GM23248 (cell line): ENCODE measurements around the gene MIAT. TPM values are rescaled to one million over a fixed set of nuclear protein-coding genes. Genes with fewer than 3 reads are reported as not detected.

Experiments used
- DNase-seq: peaks from one replicate; pipeline ENCODE4 v3.0.0-alpha.2; 2015
- H2AFZ ChIP-seq: fragments of 200-600 bp; sonication (generic); 2 replicates; pipeline ENCODE4 v1.6.1; 2016; ENCODE audit warnings: antibody characterized with exemption
- H3F3A ChIP-seq: fragments of 200-600 bp; sonication (generic); 2 replicates; pipeline ENCODE4 v1.6.1; 2016; ENCODE audit warnings: mild to moderate bottlenecking, antibody characterized with exemption, mixed run types; ENCODE audit not compliant: insufficient read depth
- H3K27ac ChIP-seq: fragments of 200-600 bp; sonication (generic); 2 replicates; pipeline ENCODE4 v1.5.1; 2016; ENCODE audit warnings: mild to moderate bottlenecking
- H3K27me3 ChIP-seq: fragments of 200-600 bp; sonication (generic); replicated peaks from 2 replicates; pipeline ENCODE4 v1.6.1; 2016; ENCODE audit warnings: mild to moderate bottlenecking; ENCODE audit not compliant: insufficient read depth
- H3K36me3 ChIP-seq: fragments of 200-600 bp; sonication (generic); 2 replicates; pipeline ENCODE4 v1.6.1; 2016; ENCODE audit warnings: low read depth, mild to moderate bottlenecking
- H3K4me1 ChIP-seq: fragments of 200-600 bp; sonication (generic); 2 replicates; pipeline ENCODE4 v1.6.1; 2016; ENCODE audit warnings: mild to moderate bottlenecking; ENCODE audit not compliant: insufficient read depth
- H3K4me2 ChIP-seq: fragments of 200-600 bp; sonication (generic); one replicate; pipeline ENCODE4 v1.6.1; 2016; ENCODE audit warnings: mild to moderate bottlenecking; ENCODE audit not compliant: unreplicated experiment
- H3K4me3 ChIP-seq: fragments of 200-600 bp; sonication (generic); 2 replicates; pipeline ENCODE4 v1.5.1; 2016; ENCODE audit warnings: mild to moderate bottlenecking
- H3K79me2 ChIP-seq: fragments of 200-600 bp; sonication (generic); 2 replicates; pipeline ENCODE4 v1.6.1; 2016; ENCODE audit warnings: mild to moderate bottlenecking; ENCODE audit not compliant: insufficient read depth
- H3K9ac ChIP-seq: fragments of 200-600 bp; sonication (generic); 2 replicates; pipeline ENCODE4 v1.6.1; 2016; ENCODE audit warnings: mild to moderate bottlenecking
- H3K9me2 ChIP-seq: fragments of 200-600 bp; sonication (generic); 2 replicates; pipeline ENCODE4 v1.6.1; 2016; ENCODE audit warnings: mixed run types, mild to moderate bottlenecking, moderate library complexity; ENCODE audit not compliant: insufficient read depth
- H3K9me3 ChIP-seq: fragments of 200-600 bp; sonication (generic); one replicate; pipeline ENCODE4 v1.6.1; 2017; ENCODE audit warnings: low read depth
- H4K20me1 ChIP-seq: fragments of 200-600 bp; sonication (generic); 2 replicates; pipeline ENCODE4 v1.6.0; 2016; ENCODE audit not compliant: insufficient read depth
- EZH2 ChIP-seq: fragments of 200-600 bp; sonication (generic); IDR thresholded peaks from 2 replicates; pipeline ENCODE4 v1.6.1; 2018; ENCODE audit warnings: antibody characterized with exemption, mild to moderate bottlenecking; ENCODE audit not compliant: insufficient read depth, poor library complexity, severe bottlenecking
- EZH2phosphoT487 ChIP-seq: fragments of 200-600 bp; sonication (generic); IDR thresholded peaks from 2 replicates; pipeline ENCODE4 v1.6.1; 2018; ENCODE audit warnings: antibody characterized with exemption, moderate library complexity, mild to moderate bottlenecking, low read depth; ENCODE audit not compliant: insufficient read depth
- WGBS, 2 experiments: methylation state at CpG; one replicate each; pipeline ENCODE4 v1.1.6; 2015 to 2017; ENCODE audit warnings: low lambda C conversion rate in 2 of 2, low coverage in 1 of 2; ENCODE audit errors: missing lambda C conversion rate in 2 of 2; 5-methylcytosine and 5-hydroxymethylcytosine counted together
- in situ Hi-C: fragments of 300-500 bp; cut with MboI; formaldehyde crosslinking; loops from 2 replicates; pipeline ENCODE4 v1.15.0; 2020
- polyA plus RNA-seq: library from polyadenylated mRNA; unstranded; fragments of >200 nt; fragmentation: Nextera tagmentation; extraction: Ambion mirVana; gene quantifications from 2 replicates; pipeline ENCODE4 v1.2.1, GENCODE V29; 2016
- total RNA-seq: library from RNA; depleted of rRNA; stranded (reverse); fragments of >200 nt; shearing (Covaris generic); gene quantifications from 2 replicates; pipeline ENCODE4 v1.2.3, GENCODE V29; 2014

MIAT gene
- total and polyA plus RNA-seq, 2 experiments from 2014 or later, result 0.23 to 0.43 TPM

DNA sequence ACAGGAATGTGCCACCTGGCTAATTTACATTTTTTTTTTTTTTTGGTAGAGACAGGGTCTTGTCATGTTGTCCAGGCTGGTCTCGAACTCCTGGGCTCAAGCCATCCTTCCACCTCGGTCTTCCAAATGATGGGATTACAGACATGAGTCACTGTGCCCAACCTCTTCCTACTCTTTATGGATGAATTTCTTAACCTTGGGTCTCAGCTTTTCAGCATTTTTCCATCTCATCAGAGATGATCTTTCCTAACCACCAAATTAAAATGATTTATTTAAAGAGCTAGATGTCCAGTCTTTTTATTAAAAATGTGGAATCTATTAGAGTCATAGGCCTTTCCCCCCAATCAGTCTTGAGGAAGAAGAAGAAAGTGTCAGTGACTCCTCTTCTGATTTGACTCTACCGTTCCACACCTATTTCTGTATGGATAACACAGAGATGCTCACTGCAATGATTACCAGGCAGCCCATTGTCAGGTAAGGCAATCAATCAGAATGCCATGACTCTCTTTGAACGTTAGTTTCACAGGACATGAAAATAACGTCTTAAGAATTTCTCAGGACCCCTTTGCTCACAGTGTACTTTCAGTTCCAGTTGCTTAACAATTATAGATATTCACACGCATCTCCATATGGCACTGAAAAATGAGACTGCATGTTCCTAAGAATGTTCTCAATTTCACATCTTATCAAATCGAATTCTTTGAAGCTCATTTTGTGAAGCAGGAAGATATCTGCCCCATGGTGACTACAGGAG is 51.0 kb downstream of the MIAT start:
- Histone ChIP-seq H3K4me3 (no peak overlapping the region), H4K20me1 (no peaks in the 10 kb centered on the region), H3K9me2 (no peaks in the 10 kb centered on the region), H3K9me3 (no peaks in the 10 kb centered on the region), H3K36me3 (no peaks in the 10 kb centered on the region), H3K9ac (0 out of 2 replicates have a peak overlapping the region, but pooled peaks have one; percentile 77), H3K79me2 (peaks cover 24% of the 10 kb centered on the region; the same call in 1 of the 2 replicates), H3F3A (peaks cover 51% of the 10 kb centered on the region), H2AFZ (no peak overlapping the region), H3K27ac (peak overlapping the region; percentile 99), H3K27me3 (no peaks in the 10 kb centered on the region), H3K4me2 (peak overlapping the region; percentile 5), H3K4me1 (peaks cover 58% of the 10 kb centered on the region)
- in situ Hi-C loops, result no loop called here
- DNase-seq, result no peak
- 69 to 75% methylated on average over 7 of the region's 7 CpGs for WGBS, 2 experiments
- TF ChIP-seq EZH2phosphoT487 (no peak), EZH2 (no peak)

DNA sequence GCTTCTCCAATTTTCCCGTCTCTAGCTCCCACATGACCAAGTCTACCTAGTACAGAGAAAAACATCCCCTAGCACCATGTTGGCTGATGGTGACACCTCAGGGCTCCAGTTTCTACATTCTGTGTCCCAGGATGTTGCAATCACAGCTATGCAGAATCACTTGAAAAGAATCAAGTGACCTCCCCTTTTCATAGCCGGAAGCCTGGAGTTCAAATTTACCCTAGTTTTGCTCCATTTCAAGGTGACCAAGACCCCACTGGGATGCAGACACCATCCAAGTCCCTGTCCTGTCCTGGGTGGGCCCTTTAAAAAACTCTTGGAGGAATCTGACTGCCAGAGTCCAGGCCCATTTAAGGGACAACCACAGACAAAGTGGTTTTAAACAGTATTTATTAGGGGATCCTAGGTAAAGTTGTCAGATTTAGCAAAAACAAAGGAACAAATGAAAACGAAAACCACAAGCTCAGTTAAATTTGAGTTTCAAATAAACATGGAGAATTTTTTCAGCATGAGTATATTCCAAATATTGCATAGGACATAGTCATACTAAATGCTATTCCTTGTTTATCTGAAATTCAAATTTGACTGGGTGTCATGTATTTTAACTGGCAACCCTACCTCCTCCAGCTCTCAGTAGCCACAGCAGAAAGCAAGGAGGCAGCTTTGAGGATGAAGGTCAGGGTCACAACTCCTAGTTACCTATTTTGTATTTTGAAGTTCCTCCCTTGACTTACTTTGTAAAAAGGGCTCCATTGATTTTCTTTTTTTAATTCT is 52.4 kb downstream of the MIAT start:
- Histone ChIP-seq H3K36me3 (no peaks in the 10 kb centered on the region), H3K79me2 (peaks cover 24% of the 10 kb centered on the region; the same call in 1 of the 2 replicates), H2AFZ (peak overlapping the region; percentile 51), H3K9me3 (no peaks in the 10 kb centered on the region), H3K4me2 (peak overlapping the region; percentile 82), H3F3A (peaks cover 55% of the 10 kb centered on the region), H4K20me1 (no peaks in the 10 kb centered on the region), H3K4me3 (peak overlapping the region; percentile 51), H3K9ac (peak overlapping the region; percentile 77), H3K4me1 (peaks cover 63% of the 10 kb centered on the region), H3K27ac (peak overlapping the region; percentile 99), H3K27me3 (no peaks in the 10 kb centered on the region), H3K9me2 (no peaks in the 10 kb centered on the region)
- TF ChIP-seq EZH2, result no peak
- in situ Hi-C loops, result no loop called here
- 11 to 23% methylated on average over 3 of the region's 3 CpGs for WGBS, 2 experiments
- peak; percentile 87 for DNase-seq

DNA sequence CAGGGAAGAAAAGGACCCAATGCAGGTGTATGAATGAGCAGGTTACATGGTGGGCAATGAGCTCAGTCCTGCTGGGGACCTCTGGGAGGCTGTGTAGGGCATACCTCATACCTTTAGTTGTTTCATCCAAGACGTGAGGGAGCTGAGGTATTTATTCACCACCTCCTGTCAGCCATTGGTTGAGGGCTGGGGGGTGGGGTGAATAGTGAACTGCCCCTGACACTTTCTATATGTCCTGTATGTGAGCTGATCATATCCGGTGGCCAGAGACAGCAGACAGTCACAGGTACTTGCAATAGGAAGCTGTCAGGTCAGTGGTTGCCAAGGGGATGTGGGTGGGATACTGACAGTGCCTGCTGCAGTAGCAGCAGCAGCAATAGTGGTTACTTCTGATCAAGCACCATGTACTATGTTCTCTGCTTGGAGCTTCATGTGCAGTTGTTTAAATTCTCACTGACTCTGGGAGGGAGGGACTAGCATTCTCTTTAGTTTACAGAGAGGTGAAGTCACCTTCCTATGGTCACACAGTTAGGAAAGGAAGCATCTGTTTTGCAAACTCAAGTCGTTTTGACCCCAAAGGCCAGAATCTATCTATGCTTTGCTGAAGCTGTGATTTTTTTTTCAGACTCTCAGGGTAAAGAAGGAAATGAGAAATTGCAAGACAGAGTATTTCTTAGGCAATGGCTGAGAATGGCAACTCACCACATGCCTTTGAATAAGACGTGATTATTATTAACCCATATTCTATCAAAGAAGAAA is 54.0 kb downstream of the MIAT start:
- Histone ChIP-seq H3K4me1 (peaks cover 71% of the 10 kb centered on the region), H3K36me3 (no peaks in the 10 kb centered on the region), H3K4me2 (peak overlapping the region; percentile 18), H3K9me2 (no peaks in the 10 kb centered on the region), H3K9ac (peak overlapping the region; percentile 77; the same call in 1 of the 2 replicates), H3K27me3 (no peaks in the 10 kb centered on the region), H3K9me3 (no peaks in the 10 kb centered on the region), H2AFZ (no peak overlapping the region; the same call in 1 of the 2 replicates), H4K20me1 (no peaks in the 10 kb centered on the region), H3K27ac (peak overlapping the region; percentile 99), H3F3A (peaks cover 65% of the 10 kb centered on the region), H3K4me3 (no peak overlapping the region), H3K79me2 (peaks cover 25% of the 10 kb centered on the region)
- in situ Hi-C loops, result no loop called here
- DNase-seq, result peak; percentile 52
- WGBS, 2 experiments, result 48 to 59% methylated on average over 4 of the region's 4 CpGs
- no peak for TF ChIP-seq EZH2phosphoT487
- no peak for TF ChIP-seq EZH2

DNA sequence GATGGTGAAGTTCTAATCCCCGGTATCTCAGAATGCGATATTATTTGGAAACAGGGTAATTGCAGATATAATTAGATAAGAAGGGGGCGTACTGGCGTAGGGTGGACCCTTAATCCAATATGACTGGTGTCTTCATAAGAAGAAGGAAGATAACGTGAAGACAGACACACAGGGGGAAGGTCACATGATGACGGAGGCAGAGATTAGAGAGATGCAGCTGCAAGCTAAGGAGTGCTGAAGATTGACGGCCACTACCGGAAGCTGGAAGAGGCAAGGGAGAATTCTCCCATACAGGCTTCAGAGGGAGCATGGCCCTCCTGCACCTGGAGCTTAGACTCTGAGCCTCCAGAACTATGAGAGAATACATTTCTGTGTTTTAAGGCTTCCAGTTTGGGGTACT is 54.8 kb downstream of the MIAT start:
- peak overlapping the region; percentile 99 for H3K27ac ChIP-seq
- no peaks in the 10 kb centered on the region for H4K20me1 ChIP-seq
- no peaks in the 10 kb centered on the region for H3K36me3 ChIP-seq
- no peaks in the 10 kb centered on the region for H3K9me2 ChIP-seq
- DNase-seq, result no peak
- no peak overlapping the region for H3K9ac ChIP-seq
- peak overlapping the region; percentile 18 for H3K4me2 ChIP-seq
- WGBS, 2 experiments, result 84 to 85% methylated on average over 8 of the region's 8 CpGs
- H3K27me3 ChIP-seq, result no peaks in the 10 kb centered on the region
- H3K9me3 ChIP-seq, result no peaks in the 10 kb centered on the region
- TF ChIP-seq EZH2 (no peak), EZH2phosphoT487 (no peak)
- H3K4me3 ChIP-seq, result no peak overlapping the region
- in situ Hi-C loops, result no loop called here
- H3K79me2 ChIP-seq, result peaks cover 20% of the 10 kb centered on the region
- peaks cover 65% of the 10 kb centered on the region for H3F3A ChIP-seq
- no peak overlapping the region for H2AFZ ChIP-seq
- peaks cover 71% of the 10 kb centered on the region for H3K4me1 ChIP-seq
